Activated naive CD8-positive, alpha-beta T cell treated with anti-CD3 and anti-CD28 coated beads, Interleukin-2, amount 50 U/mL, for 24 hours (primary cell): ENCODE results near the gene SPEM1.
A peak's percentile ranks its signal among the peaks of the same experiment; 100 is the strongest.

ENCODE experiments used
- ATAC-seq: fragments of 150-1000 bp; cut with Tn5 transposase; one replicate; pipeline ENCODE4 v1.10.0; 2021
- DNase-seq: peaks from one replicate; pipeline ENCODE4 v3.0.0; 2021
- H3K27ac Mint-ChIP-seq: one replicate; pipeline ENCODE4 v1.8.0; 2021; ENCODE audit warnings: mild to moderate bottlenecking, mixed read lengths
- H3K27me3 Mint-ChIP-seq: one replicate; pipeline ENCODE4 v1.8.0; 2021; ENCODE audit warnings: mixed read lengths
- H3K36me3 Mint-ChIP-seq: one replicate; pipeline ENCODE4 v1.8.0; 2021; ENCODE audit warnings: low read depth, mixed read lengths
- H3K4me1 Mint-ChIP-seq: one replicate; pipeline ENCODE4 v1.8.0; 2021; ENCODE audit warnings: mixed read lengths
- H3K4me3 Mint-ChIP-seq: one replicate; pipeline ENCODE4 v1.8.0; 2021; ENCODE audit warnings: mild to moderate bottlenecking, moderate library complexity, mixed read lengths
- H3K9me3 Mint-ChIP-seq: one replicate; pipeline ENCODE4 v1.8.0; 2021; ENCODE audit warnings: mixed read lengths

SPEM1 gene

DNA sequence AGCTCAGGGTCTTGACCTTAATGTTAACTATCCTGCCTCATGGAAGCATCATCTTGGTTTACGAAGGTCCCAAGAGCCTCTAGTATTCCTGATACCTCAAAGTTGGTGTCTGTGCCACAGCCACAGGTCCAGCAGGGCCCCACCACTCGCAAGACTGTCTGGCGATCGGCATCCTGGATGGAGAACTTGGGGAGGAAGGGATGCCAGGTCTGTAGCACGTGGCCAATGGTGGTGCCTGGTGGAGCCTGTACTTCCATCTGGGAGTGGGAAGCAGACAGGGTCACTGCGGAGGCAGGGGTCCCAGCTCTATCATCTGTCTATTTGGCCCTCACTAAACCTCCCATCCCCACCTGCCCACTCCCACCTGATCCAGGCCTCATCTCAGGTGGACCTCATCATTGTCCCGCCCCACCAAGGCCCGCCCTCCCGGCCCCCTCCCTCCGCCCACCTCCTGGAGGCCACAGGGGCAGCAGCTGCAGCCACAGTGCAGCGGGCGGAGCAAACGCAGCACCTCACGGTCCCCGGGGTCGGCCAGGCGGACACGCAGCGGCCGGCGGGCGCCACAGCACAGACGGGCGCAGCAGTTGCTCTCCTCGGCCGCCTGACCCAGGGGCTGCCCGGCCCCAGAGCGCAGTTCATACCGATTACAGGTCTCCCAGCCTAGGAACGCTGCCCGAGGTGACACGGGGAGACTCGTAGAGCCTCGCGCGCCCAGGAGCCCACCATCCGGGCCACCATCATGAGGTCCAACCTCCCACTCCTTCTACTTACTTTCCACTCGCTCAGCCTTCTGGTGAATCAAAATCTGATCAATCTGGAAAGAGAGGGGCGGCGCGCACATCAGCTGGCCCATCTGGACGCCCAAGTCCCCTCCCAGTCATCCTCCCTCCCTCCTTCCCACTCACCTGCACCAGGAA lies 27.2 kb upstream of the SPEM1 start:
- H3K27ac Mint-ChIP-seq, result peak overlapping the region; percentile 22
- no peaks in the 10 kb centered on the region for H3K27me3 Mint-ChIP-seq
- H3K4me3 Mint-ChIP-seq, result peak overlapping the region; percentile 94
- H3K9me3 Mint-ChIP-seq, result no peaks in the 10 kb centered on the region
- peaks cover 11% of the 10 kb centered on the region for H3K36me3 Mint-ChIP-seq
- H3K4me1 Mint-ChIP-seq, result peaks cover 20% of the 10 kb centered on the region
- DNase-seq (no peak), ATAC-seq (no peak)

DNA sequence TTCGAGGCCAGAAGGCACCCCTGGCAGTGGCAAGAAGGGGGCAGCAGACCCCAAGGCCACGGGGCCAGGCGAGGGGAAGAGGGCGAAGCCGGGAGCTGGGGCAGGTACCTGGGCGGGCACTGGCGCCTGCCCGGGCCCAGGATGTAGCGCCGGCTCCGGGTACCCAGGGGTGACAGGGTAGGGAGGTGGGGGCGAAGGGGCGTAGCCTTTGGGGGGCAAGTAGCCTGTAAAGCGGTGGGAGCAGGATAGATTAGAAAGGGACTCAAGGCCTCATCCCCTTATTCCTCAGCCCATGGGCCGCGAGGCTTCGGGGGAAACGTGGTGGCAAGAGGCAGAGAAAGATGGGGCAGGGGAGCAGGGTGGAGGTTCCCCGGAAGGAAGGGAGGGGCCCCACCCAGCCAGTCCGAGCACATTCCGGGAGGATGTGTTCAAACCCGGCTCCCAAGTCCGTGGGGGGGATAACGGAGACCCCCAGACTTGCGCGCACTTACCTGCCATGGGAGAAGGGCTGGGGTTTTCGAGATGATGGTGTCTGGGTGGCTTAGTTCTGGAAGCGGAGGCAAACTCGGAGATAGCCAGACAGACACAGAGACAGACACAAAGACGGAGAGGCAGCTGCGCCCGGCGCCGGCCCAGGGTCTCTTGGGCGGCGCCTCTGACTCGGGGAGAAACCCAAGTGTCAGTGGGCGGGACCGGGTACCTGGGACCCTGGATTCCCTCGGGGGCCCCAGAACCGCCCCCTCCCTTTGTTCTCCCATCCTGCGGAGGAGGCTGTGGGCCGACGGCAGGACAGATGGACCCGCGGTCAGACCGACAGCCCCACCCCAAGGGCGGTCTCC lies 26.3 kb upstream of the SPEM1 start:
- Mint-ChIP-seq H3K27ac (peak overlapping the region; percentile 82), H3K4me3 (peak overlapping the region; percentile 94), H3K36me3 (peaks cover 11% of the 10 kb centered on the region), H3K9me3 (no peaks in the 10 kb centered on the region), H3K27me3 (no peaks in the 10 kb centered on the region), H3K4me1 (peaks cover 20% of the 10 kb centered on the region)
- ATAC-seq (peak; percentile 60), DNase-seq (peak; percentile 61)

DNA sequence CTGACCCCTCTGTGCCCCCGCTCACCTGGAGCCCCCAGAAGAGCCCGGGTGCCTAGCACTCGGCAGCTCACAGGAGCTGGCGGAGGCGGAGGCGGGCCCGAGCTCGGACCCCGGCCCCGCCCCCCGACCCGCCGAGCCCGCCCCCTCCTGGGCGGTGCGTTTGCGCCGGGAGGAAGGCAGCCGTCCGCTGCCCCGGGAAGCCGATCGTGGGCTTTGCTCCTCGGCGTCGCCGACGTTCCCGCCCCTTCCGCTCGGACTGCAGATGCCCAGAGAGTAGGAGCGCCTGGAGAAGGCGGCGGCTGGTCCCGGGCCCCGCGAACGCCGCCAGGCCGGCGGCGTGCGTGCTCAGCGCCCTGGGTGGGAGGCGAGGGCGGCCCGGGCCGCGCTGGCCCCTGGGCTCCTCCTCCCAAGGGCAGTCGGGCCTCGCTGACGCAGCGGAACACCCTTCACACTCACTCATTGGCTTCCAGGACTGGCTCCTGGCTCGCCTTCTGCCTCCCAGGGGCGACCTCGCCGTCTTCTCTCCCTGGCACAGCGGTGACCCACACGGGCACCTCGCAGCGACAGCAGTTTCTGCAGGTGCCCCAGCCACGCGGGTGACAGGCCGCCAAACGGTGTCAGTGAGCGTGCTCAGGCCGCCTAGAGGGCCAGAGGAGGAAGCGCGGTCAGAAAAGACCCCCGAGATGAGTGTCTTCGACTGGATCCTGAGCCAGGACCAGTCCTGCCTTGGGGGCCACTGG lies 25.5 kb upstream of the SPEM1 start, which contains the start of gene PLSCR3:
PLSCR3 (minus strand) TSS at position 74 of the 740 bp plus-strand sequence. CDS start 415 bp downstream, outside the sequence.
- ATAC-seq, result peak; percentile 88
- no peaks in the 10 kb centered on the region for H3K9me3 Mint-ChIP-seq

DNA sequence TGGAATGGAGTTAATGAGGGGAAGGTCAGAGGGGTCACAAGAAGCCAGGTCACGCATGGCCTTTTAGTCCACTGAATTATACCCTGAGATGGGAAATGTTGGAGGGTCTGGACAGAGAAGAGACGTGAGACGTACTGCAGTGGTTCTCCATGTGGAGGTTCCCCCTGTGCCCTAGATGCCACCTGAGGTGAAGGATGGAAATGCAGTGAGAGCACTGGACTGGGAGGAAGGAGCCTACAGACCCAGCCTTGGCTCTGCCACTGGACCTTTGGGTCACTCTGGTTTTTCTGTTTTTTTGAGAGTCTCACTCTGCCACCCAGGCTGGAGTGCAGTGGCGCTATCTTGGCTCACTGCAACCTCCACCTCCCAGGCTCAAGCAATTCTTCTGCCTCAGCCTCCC lies 24.0 kb upstream of the SPEM1 start:
- no peak for DNase-seq
- Mint-ChIP-seq H3K4me1 (peaks cover 18% of the 10 kb centered on the region), H3K4me3 (peak overlapping the region; percentile 9), H3K27ac (no peak overlapping the region), H3K9me3 (no peaks in the 10 kb centered on the region), H3K36me3 (peaks cover 2% of the 10 kb centered on the region), H3K27me3 (no peaks in the 10 kb centered on the region)
- no peak for ATAC-seq

More for the DNA sequence above, 25.5 kb upstream of the SPEM1 start, which contains the start of gene PLSCR3:
- H3K36me3 Mint-ChIP-seq, result peaks cover 6% of the 10 kb centered on the region
- peaks cover 20% of the 10 kb centered on the region for H3K4me1 Mint-ChIP-seq
- H3K4me3 Mint-ChIP-seq, result peak within 1 kb of the TSS; percentile 94
- H3K27me3 Mint-ChIP-seq, result no peaks in the 10 kb centered on the region
- DNase-seq, result peak; percentile 89
- H3K27ac Mint-ChIP-seq, result peak within 1 kb of the TSS; percentile 90

DNA sequence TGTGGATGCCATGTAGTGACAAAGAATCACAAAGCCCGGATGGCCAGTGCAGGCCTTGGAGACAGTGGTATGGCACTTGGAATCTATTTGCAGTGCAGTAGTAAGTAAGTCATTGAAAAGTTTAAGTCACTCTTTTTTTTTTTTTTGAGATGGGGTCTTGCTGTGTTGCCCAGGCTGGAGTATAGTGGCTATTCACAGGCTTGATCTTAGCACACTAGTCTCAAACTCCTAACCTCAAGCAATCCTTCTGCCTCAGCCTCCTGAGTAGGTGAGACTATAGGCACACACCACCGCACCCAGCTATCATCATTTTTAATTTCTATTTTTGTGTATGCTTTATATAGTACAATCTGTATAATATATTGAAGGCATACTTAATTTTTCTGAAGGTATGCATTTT lies 21.5 kb upstream of the SPEM1 start:
- peaks cover 15% of the 10 kb centered on the region for H3K4me1 Mint-ChIP-seq
- H3K27me3 Mint-ChIP-seq, result no peaks in the 10 kb centered on the region
- DNase-seq (no peak), ATAC-seq (no peak)
- H3K9me3 Mint-ChIP-seq, result no peaks in the 10 kb centered on the region
- H3K36me3 Mint-ChIP-seq, result no peaks in the 10 kb centered on the region
- no peak overlapping the region for H3K4me3 Mint-ChIP-seq
- H3K27ac Mint-ChIP-seq, result no peak overlapping the region

DNA sequence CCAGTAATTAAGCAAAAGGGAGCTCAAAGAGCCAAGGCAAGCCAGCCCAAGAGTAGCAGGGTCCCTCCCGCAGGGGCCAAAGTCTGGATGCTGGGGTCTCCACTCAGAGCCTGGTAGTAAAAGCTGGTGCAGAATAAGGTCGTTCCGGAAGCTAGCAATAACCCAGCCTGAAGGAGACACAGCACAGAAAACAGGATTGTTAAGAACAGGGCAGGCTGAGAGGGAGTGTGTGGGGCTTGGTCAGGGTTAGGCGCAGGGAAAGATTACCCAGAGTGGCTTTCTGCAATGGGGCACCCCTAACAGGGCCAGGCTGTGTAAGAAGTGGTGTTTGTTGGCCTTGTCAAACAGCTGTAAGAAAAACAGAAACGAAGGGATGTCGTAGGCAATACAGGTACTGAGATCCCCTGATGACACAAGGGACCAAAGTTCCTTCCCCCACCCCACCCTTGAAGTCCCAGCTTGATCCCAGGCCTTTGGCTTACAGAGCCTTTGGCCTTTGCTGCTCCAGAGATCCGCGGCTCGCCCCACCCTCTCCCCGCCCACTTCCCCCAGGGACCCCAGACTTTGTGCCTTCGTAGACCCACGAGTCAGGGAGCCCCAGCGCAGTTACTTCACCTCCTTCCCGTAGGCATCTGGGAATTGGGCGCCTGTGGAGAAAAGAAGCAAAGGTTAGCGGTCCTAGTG lies 16.9 kb upstream of the SPEM1 start:
- Mint-ChIP-seq H3K4me3 (peak overlapping the region; percentile 89), H3K27ac (peak overlapping the region; percentile 90), H3K27me3 (peaks cover 3% of the 10 kb centered on the region), H3K9me3 (no peaks in the 10 kb centered on the region), H3K36me3 (no peaks in the 10 kb centered on the region), H3K4me1 (peaks cover 18% of the 10 kb centered on the region)
- DNase-seq (peak; percentile 43), ATAC-seq (no peak)

DNA sequence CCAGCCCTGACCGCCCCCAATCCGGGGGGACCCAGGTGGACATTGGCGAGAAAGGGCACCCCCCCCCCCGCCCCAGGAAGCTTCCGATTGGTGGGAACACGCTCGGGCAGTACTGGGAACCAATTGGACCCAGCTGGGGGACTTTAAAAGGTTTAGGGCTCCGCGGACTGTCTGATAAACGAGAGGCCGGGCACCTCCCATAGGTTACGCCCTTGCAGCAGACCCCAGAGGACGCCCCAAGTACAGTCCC lies 16.5 kb upstream of the SPEM1 start:
- peaks cover 18% of the 10 kb centered on the region for H3K4me1 Mint-ChIP-seq
- H3K36me3 Mint-ChIP-seq, result no peaks in the 10 kb centered on the region
- H3K27ac Mint-ChIP-seq, result peak overlapping the region; percentile 90
- DNase-seq (no peak), ATAC-seq (peak; percentile 48)
- H3K9me3 Mint-ChIP-seq, result no peaks in the 10 kb centered on the region
- H3K27me3 Mint-ChIP-seq, result peaks cover 3% of the 10 kb centered on the region
- peak overlapping the region; percentile 89 for H3K4me3 Mint-ChIP-seq

DNA sequence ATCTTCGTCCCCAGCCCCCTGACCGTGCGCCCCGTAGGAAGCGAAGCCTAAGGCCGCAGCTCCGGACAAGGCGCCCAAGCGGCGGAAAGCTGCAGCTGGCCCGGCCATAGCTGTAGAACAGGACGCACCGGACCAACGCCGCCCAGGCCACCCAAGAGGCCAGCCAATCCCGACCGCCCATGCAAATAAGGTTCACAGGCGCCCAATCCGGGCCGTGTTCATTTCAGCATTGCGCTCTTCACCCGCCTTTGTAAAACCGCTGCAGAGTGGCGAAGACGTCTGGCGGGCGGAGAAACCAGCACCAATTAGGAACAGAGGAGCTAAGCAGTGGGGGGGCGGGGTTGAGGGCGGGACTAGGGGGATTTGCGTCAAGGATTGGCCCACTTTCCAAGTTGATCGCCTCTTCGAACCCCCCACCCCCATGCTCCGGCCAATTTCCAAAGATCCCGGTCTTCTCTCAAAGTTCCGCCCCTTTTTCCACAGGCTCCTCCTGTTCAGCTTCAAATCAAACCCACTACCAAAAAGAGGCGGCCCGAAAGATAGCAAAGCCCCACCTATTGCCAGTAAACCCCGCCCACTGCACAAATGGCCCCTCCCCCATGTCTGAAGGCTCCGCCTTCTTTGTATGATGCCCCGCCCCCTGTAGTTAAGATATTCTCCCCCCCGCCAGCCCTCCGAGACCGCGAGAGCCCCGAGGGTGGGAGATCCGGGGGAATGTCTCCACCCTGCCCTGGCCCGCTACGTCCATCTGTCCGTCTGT lies 16.0 kb upstream of the SPEM1 start, which contains the start of gene TMEM256:
TMEM256 (minus strand) TSS at position 121 of the 760 bp plus-strand sequence; CDS start at position 108, 13 bp downstream.
- H3K4me3 Mint-ChIP-seq, result peak within 1 kb of the TSS; percentile 89
- ATAC-seq (peak; percentile 94), DNase-seq (peak; percentile 92)
- H3K4me1 Mint-ChIP-seq, result peaks cover 19% of the 10 kb centered on the region
- peaks cover 3% of the 10 kb centered on the region for H3K27me3 Mint-ChIP-seq
- no peaks in the 10 kb centered on the region for H3K9me3 Mint-ChIP-seq
- H3K36me3 Mint-ChIP-seq, result no peaks in the 10 kb centered on the region
- peak within 1 kb of the TSS; percentile 90 for H3K27ac Mint-ChIP-seq

DNA sequence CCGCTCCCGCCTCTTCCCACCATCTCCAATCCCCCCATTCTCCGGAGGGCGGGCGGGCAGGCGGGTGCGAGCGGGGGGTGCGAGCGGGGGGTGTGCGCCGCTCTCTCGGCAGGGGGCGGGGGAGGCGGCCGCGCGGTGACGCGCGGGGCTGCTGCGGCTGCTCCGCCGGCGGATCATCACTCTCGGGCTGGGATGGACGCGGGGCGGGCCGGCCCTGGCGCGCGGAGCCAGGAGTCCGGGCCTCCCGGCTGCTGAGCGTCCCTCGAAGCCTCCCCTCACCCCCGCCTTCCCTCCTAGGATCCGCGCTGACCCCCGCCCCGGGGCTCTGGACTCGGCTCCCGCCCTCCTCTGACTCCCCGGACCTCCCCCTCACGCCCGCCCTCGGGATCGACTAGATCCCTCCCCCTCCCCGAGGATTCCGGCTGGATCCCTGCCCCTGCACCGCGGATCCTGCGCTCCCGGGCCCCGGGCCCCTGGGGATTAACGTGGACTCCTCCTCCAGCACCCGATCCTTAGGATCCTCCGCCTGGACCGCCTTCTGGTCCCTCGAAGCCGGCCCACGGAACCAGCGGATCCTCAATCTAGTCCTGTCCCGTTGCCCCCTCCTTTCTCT lies 15.3 kb upstream of the SPEM1 start:
- peaks cover 3% of the 10 kb centered on the region for H3K27me3 Mint-ChIP-seq
- no peak overlapping the region for H3K27ac Mint-ChIP-seq
- no peaks in the 10 kb centered on the region for H3K36me3 Mint-ChIP-seq
- DNase-seq (peak; percentile 68), ATAC-seq (peak; percentile 27)
- H3K4me3 Mint-ChIP-seq, result peak overlapping the region; percentile 89
- H3K4me1 Mint-ChIP-seq, result peaks cover 20% of the 10 kb centered on the region
- no peaks in the 10 kb centered on the region for H3K9me3 Mint-ChIP-seq

DNA sequence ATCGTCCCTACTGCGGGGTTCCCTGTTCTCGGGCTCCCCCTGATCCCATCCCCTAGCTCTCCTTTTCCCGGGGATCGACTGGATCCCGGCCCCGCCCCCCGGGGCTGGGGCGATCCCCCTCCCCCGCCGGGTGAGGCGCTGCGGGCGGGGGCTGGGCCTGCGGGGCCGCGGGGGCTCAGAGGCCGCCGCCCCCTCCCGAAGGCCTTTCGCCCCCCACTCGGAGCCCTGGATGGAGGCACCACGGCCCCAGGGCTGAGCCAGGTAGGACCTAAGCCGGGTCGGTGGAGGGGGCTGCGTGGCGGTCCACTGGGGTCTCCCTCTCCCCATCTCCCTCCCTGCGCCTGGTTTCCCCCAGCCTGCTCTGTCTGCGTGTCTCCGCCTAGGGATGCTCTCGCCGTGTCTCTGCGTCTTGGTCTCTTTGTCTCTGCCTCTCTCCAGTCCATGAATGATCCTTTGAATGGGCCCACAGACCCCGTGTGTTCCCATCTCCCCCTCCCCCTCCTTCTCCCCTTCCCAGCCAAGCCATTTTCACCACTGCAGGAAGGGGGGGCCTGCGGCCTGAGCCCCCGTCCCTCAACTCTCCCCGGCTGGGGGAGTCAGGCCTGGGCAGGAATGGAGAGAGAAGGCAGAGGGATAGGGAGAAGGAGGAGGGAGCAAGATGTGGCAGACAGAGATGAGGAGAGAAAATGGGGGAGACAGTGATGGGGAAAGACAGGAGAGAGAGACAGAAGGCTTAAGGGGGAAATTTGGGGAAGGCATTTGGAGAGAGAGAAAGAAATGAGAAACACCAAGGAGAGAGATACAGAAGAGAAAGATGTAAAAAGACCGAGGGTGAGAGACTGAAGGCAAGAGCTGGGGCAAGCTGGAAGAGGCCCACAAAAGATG lies 14.5 kb upstream of the SPEM1 start:
- Mint-ChIP-seq H3K4me3 (peak overlapping the region; percentile 74), H3K27ac (no peak overlapping the region), H3K4me1 (peaks cover 20% of the 10 kb centered on the region), H3K27me3 (peaks cover 3% of the 10 kb centered on the region), H3K36me3 (no peaks in the 10 kb centered on the region), H3K9me3 (no peaks in the 10 kb centered on the region)
- ATAC-seq (no peak), DNase-seq (no peak)

DNA sequence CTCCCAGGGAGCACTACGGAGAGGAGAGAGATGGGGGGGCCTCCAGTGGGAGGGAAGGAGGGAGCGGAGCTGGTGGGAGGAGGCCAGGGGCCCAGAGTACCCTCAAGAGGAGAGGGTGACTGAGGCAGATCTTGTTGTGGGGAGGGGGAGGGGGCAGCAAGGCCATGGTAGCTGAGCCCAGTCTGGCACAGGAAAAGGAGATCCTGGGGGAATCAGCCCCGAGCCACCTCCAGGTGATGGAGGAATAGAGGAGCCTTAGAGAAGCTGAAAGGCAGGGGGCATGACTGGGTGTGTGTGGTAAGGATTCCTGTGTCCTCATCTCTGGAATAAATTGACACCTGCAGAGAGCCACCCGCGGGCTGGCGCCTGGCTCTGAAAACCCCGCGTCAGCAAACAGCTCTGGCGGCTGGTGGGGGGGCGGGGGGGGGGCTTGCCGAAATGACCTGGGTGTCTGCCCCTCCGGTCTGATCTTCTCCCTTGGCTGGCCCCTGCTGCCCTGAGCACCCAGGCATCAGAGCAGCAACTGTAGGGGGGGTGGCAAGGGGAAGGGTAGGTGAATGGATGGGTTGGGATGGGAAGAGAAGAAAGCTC lies 13.8 kb upstream of the SPEM1 start:
- Mint-ChIP-seq H3K27me3 (peaks cover 3% of the 10 kb centered on the region), H3K4me3 (peak overlapping the region; percentile 73), H3K27ac (no peak overlapping the region)

DNA sequence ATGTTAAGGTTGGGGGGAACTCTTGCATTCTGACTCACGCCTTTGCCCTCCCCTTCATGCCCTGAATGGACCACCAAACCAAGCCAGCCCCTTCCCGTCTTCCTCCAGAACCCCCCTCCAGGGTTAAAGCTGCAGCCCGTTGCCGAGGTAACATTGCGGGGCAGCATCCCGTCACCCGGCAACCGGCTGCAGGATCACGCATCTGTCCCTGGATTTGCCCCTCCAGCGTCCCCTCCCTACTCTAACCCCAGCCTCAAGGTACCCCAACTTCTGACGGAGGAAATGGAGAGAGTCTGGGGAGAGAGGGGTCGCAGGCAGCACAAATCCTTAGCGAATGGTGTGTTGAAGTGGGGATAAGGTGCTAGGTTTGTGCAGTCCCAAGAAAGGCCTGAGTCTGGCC lies 13.0 kb upstream of the SPEM1 start:
- Mint-ChIP-seq H3K9me3 (no peaks in the 10 kb centered on the region), H3K4me1 (peaks cover 18% of the 10 kb centered on the region), H3K4me3 (no peak overlapping the region), H3K36me3 (no peaks in the 10 kb centered on the region), H3K27me3 (peaks cover 3% of the 10 kb centered on the region), H3K27ac (no peak overlapping the region)
- ATAC-seq, result no peak
- no peak for DNase-seq

More for the DNA sequence above, 13.8 kb upstream of the SPEM1 start:
- Mint-ChIP-seq H3K4me1 (peaks cover 20% of the 10 kb centered on the region), H3K36me3 (no peaks in the 10 kb centered on the region), H3K9me3 (no peaks in the 10 kb centered on the region)
- ATAC-seq (no peak), DNase-seq (no peak)
